Neural progenitor cell (in vitro differentiated cells): Measurements from ENCODE around the gene USP13.

ENCODE experiments used
- EZH2 ChIP-seq: fragments of 200-600 bp; sonication (generic); IDR thresholded peaks from 2 replicates; pipeline ENCODE4 v1.6.1; 2017; ENCODE audit warnings: antibody characterized with exemption, mild to moderate bottlenecking, moderate library complexity
- TF ChIP-seq, protein P1 (sequence below): fragments of 200-600 bp; sonication (generic); IDR thresholded peaks from 2 replicates; pipeline ENCODE4 v1.5.1; 2017; ENCODE audit warnings: antibody characterized with exemption, mild to moderate bottlenecking

DNA sequence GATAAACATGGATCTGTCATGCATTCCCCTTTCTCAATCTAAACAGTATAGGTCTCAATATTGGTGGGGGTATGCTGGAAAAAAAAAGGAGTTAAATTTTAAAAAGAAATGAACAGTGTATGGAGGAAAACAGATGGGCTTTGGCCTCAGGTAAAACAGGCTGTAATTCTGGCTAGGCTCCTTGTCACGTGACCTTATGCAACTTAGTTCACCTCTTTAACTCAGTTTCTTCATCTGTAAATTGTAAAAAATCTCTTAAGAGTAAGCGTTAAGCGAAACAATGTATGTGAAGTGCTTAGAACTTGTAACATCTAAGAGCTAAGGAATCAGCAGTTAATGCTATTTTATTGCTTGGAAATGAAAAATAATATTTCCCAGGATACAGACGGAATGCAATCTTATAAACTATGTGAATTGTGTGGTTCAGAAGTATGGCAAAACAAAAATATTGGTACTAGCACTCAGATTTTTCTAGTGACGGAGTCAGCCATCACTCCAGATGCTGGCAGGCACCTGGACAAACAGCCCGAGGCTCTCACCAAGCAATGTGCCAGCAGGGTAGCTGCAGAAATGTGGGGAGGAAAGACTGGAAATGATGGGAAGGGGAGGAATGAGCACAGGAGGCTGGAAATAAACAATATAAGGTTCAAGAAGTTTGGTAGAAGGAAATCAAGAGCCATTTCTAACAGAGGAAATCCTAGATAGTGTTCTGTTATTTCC, 172.8 kb downstream of the USP13 start:
- no peak for TF ChIP-seq EZH2
- TF ChIP-seq, protein P1, sequence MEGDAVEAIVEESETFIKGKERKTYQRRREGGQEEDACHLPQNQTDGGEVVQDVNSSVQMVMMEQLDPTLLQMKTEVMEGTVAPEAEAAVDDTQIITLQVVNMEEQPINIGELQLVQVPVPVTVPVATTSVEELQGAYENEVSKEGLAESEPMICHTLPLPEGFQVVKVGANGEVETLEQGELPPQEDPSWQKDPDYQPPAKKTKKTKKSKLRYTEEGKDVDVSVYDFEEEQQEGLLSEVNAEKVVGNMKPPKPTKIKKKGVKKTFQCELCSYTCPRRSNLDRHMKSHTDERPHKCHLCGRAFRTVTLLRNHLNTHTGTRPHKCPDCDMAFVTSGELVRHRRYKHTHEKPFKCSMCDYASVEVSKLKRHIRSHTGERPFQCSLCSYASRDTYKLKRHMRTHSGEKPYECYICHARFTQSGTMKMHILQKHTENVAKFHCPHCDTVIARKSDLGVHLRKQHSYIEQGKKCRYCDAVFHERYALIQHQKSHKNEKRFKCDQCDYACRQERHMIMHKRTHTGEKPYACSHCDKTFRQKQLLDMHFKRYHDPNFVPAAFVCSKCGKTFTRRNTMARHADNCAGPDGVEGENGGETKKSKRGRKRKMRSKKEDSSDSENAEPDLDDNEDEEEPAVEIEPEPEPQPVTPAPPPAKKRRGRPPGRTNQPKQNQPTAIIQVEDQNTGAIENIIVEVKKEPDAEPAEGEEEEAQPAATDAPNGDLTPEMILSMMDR = no peak
